HG03196 (cell line): Measurements from ENCODE around the gene DNAH1.

Experiments
- ATAC-seq: cut with Tn5 transposase; IDR thresholded peaks from one replicate; pipeline ENCODE4 v1.9.1; 2021; ENCODE audit not compliant: unreplicated experiment

DNAH1 gene

GRCh38 chr3:52310861-52311575 is 5.1 kb upstream of the DNAH1 start:
- no peak for ATAC-seq

GRCh38 chr3:52311576-52312119 is 4.5 kb upstream of the DNAH1 start:
- no peak for ATAC-seq

GRCh38 chr3:52313188-52313773 is 2.8 kb upstream of the DNAH1 start:
- ATAC-seq: peak; percentile 13

GRCh38 chr3:52313774-52314188 is 2.3 kb upstream of the DNAH1 start:
- peak; percentile 81 for ATAC-seq

GRCh38 chr3:52314489-52314888 is 1.6 kb upstream of the DNAH1 start:
- ATAC-seq: no peak

- no peak for ATAC-seq
Observed at GRCh38 chr3:52315006-52315405, 1.1 kb upstream of the DNAH1 start.

- no peak for ATAC-seq
Observed at GRCh38 chr3:52317208-52318000, 1.3 kb downstream of the DNAH1 start.

- no peak for ATAC-seq
Observed at GRCh38 chr3:52318186-52318816, 2.2 kb downstream of the DNAH1 start.

GRCh38 chr3:52319921-52320595 is 3.9 kb downstream of the DNAH1 start:
- no peak for ATAC-seq

- no peak for ATAC-seq
Observed at GRCh38 chr3:52321481-52321880, 5.4 kb downstream of the DNAH1 start.

GRCh38 chr3:52322466-52322865 is 6.3 kb downstream of the DNAH1 start:
- no peak for ATAC-seq

GRCh38 chr3:52323526-52324295 is 7.6 kb downstream of the DNAH1 start:
- ATAC-seq: no peak

- ATAC-seq: no peak
Observed at GRCh38 chr3:52324676-52325075, 8.6 kb downstream of the DNAH1 start.

GRCh38 chr3:52325686-52326085 is 9.6 kb downstream of the DNAH1 start:
- no peak for ATAC-seq

GRCh38 chr3:52326976-52327375 is 10.9 kb downstream of the DNAH1 start:
- no peak for ATAC-seq

GRCh38 chr3:52327486-52328290 is 11.6 kb downstream of the DNAH1 start:
- ATAC-seq: no peak

GRCh38 chr3:52328536-52329080 is 12.5 kb downstream of the DNAH1 start:
- ATAC-seq: no peak

GRCh38 chr3:52330194-52330805 is 14.2 kb downstream of the DNAH1 start:
- ATAC-seq: no peak
